SK-N-SH (cell line): ENCODE results near the gene ARHGEF7. TPM values are rescaled to one million over a fixed set of nuclear protein-coding genes. Genes with fewer than 3 reads are reported as not detected.

Source experiments
- CTCF ChIA-PET: fragments of 300-600, 350-600 bp; formaldehyde crosslinking; extraction: SDS; loops from one replicate; lab custom pipeline; 2021; lab: Yijun Ruan, JAX
- POLR2A ChIA-PET: fragments of 350-600 bp; sonication (Branson Sonifier 250); formaldehyde crosslinking; extraction: SDS; loops from one replicate; lab custom pipeline; 2020; ENCODE audit warnings: antibody characterized with exemption, inconsistent platforms; lab: Yijun Ruan, JAX
- DNase-seq: peaks from one replicate; pipeline ENCODE4 v3.0.0; 2012
- H2AFZ ChIP-seq: fragments of 200-600 bp; sonication (generic); 2 replicates; pipeline ENCODE4 v1.8.1; 2016; ENCODE audit warnings: antibody characterized with exemption, mild to moderate bottlenecking, low read depth
- H3F3A ChIP-seq: fragments of 200-600 bp; sonication (generic); replicated peaks from 2 replicates; pipeline ENCODE3; 2016; ENCODE audit warnings: antibody characterized with exemption, mild to moderate bottlenecking; ENCODE audit not compliant: insufficient read depth
- H3K27ac ChIP-seq, 2 experiments: fragments of 200-500 bp in 1 of 2; fragments of 200-600 bp in 1 of 2; sonication (Bioruptor generic) in 1 of 2; sonication (generic), shearing (Covaris generic) in 1 of 2; 2 replicates each; pipeline versions ENCODE4 v1.5.1 to v1.6.1; 2014 to 2016; ENCODE audit warnings: low read depth in 2 of 2, inconsistent platforms in 1 of 2, low read length in 1 of 2, mild to moderate bottlenecking in 1 of 2, mixed read lengths in 1 of 2
- H3K27me3 ChIP-seq: fragments of 200-600 bp; sonication (generic), shearing (Covaris generic); 2 replicates; pipeline ENCODE4 v1.6.1; 2016; ENCODE audit warnings: mixed run types; ENCODE audit not compliant: insufficient read depth
- H3K36me3 ChIP-seq, 2 experiments: fragments of 200-500 bp in 1 of 2; fragments of 200-600 bp in 1 of 2; sonication (Bioruptor generic) in 1 of 2; sonication (generic) in 1 of 2; replicated peaks in 1 of 2; 2 replicates each; pipeline versions ENCODE3 to v1.5.1; 2014 to 2016; ENCODE audit warnings: low read length in 1 of 2, mild to moderate bottlenecking in 1 of 2; ENCODE audit not compliant: insufficient read depth in 2 of 2, control insufficient read depth in 1 of 2
- H3K4me1 ChIP-seq, 2 experiments: fragments of 200-500 bp in 1 of 2; fragments of 200-600 bp in 1 of 2; sonication (Bioruptor generic) in 1 of 2; sonication (generic), shearing (Covaris generic) in 1 of 2; 2 replicates each; pipeline versions ENCODE4 v1.5.1 to v1.6.1; 2014 to 2016; ENCODE audit warnings: low read depth in 1 of 2, low read length in 1 of 2, mixed run types in 1 of 2; ENCODE audit not compliant: insufficient read depth in 2 of 2, control insufficient read depth in 1 of 2
- H3K4me2 ChIP-seq: fragments of 200-600 bp; sonication (generic), shearing (Covaris generic); 2 replicates; pipeline ENCODE4 v1.6.1; 2017; ENCODE audit warnings: mixed run types
- H3K4me3 ChIP-seq, 2 experiments: fragments of 200-500 bp in 1 of 2; fragments of 200-600 bp in 1 of 2; sonication (Bioruptor generic) in 1 of 2; sonication (generic), shearing (Covaris generic) in 1 of 2; 2 replicates each; pipeline versions ENCODE4 v1.5.1 to v1.8.1; 2014 to 2016; ENCODE audit warnings: low read depth in 2 of 2, inconsistent platforms in 1 of 2, low read length in 1 of 2, mild to moderate bottlenecking in 1 of 2, mixed read lengths in 1 of 2, moderate library complexity in 1 of 2
- H3K79me2 ChIP-seq: fragments of 200-600 bp; sonication (generic); 2 replicates; pipeline ENCODE4 v1.8.1; 2017; ENCODE audit warnings: mild to moderate bottlenecking; ENCODE audit not compliant: insufficient read depth
- H3K9ac ChIP-seq: fragments of 200-600 bp; sonication (generic); 2 replicates; pipeline ENCODE4 v1.6.1; 2017; ENCODE audit warnings: mixed run types
- H3K9me2 ChIP-seq: fragments of 200-600 bp; sonication (generic); 2 replicates; pipeline ENCODE4 v1.6.1; 2017; ENCODE audit warnings: mixed run types
- H3K9me3 ChIP-seq: fragments of 200-600 bp; sonication (generic); 2 replicates; pipeline ENCODE4 v1.6.1; 2017; ENCODE audit warnings: mixed run types, mild to moderate bottlenecking, moderate library complexity
- H4K20me1 ChIP-seq: fragments of 200-600 bp; sonication (generic); 2 replicates; pipeline ENCODE4 v1.6.1; 2017; ENCODE audit warnings: mild to moderate bottlenecking, mixed run types; ENCODE audit not compliant: insufficient read depth
- CTCF ChIP-seq: fragments of 200-600 bp; sonication (generic); IDR thresholded peaks from 2 replicates; pipeline ENCODE4 v1.6.1; 2017; ENCODE audit warnings: antibody characterized with exemption, mild to moderate bottlenecking, moderate library complexity
- EZH2phosphoT487 ChIP-seq: fragments of 200-600 bp; sonication (generic); IDR thresholded peaks from 2 replicates; pipeline ENCODE4 v1.6.1; 2017; ENCODE audit warnings: low read depth, mixed run types, mild to moderate bottlenecking, antibody characterized with exemption, moderate library complexity, borderline replicate concordance
- FOSL2 ChIP-seq: IDR thresholded peaks from 2 replicates; pipeline ENCODE4 v1.4.0; 2012; ENCODE audit warnings: low read depth, mild to moderate bottlenecking, moderate library complexity, borderline replicate concordance
- FOXJ3 ChIP-seq: sonication (generic); formaldehyde crosslinking; IDR thresholded peaks from 2 replicates; pipeline ENCODE4 v1.5.1; 2020; ENCODE audit warnings: mild to moderate bottlenecking, missing genetic modification reagents
- FOXM1 ChIP-seq: IDR thresholded peaks from 2 replicates; pipeline ENCODE4 v1.4.0; 2012; ENCODE audit warnings: low read depth, mild to moderate bottlenecking
- GATA2 ChIP-seq: sonication (generic); formaldehyde crosslinking; IDR thresholded peaks from 2 replicates; pipeline ENCODE4 v1.5.0; 2020; ENCODE audit warnings: mild to moderate bottlenecking, missing genetic modification reagents
- MEF2A ChIP-seq: IDR thresholded peaks from 2 replicates; pipeline ENCODE4 v1.4.0; 2012; ENCODE audit warnings: low read depth, borderline replicate concordance
- NRF1 ChIP-seq: IDR thresholded peaks from 2 replicates; pipeline ENCODE4 v1.6.1; 2012; ENCODE audit warnings: low read depth, mild to moderate bottlenecking, low read length
- PBX3 ChIP-seq: IDR thresholded peaks from 2 replicates; pipeline ENCODE4; 2012
- POLR2AphosphoS5 ChIP-seq: IDR thresholded peaks from 2 replicates; pipeline ENCODE4 v1.6.1; 2012; ENCODE audit warnings: low read depth, low read length
- RFX5 ChIP-seq: IDR thresholded peaks from 2 replicates; pipeline ENCODE4 v1.6.1; 2012; ENCODE audit warnings: mild to moderate bottlenecking, improper control_type of control experiment, low read length
- SIN3A ChIP-seq: IDR thresholded peaks from 2 replicates; pipeline ENCODE4 v1.6.1; 2012; ENCODE audit warnings: low read depth, mild to moderate bottlenecking, low read length, moderate library complexity, borderline replicate concordance
- SMC3 ChIP-seq: IDR thresholded peaks from 2 replicates; pipeline ENCODE4 v1.6.1; 2012; ENCODE audit warnings: low read depth, low read length, improper control_type of control experiment
- TCF12 ChIP-seq: IDR thresholded peaks from 2 replicates; pipeline ENCODE4 v1.4.0; 2012
- TEAD4 ChIP-seq: IDR thresholded peaks from 2 replicates; pipeline ENCODE4 v1.4.0; 2012; ENCODE audit warnings: mild to moderate bottlenecking, borderline replicate concordance; ENCODE audit not compliant: insufficient read depth
- USF1 ChIP-seq: IDR thresholded peaks from 2 replicates; pipeline ENCODE4 v1.4.0; 2012; ENCODE audit warnings: low read depth, borderline replicate concordance
- YY1 ChIP-seq: IDR thresholded peaks from 2 replicates; pipeline ENCODE4 v1.4.0; 2012; ENCODE audit warnings: low read depth, mild to moderate bottlenecking
- WGBS: methylation state at CpG from one replicate; pipeline ENCODE4 v1.1.6; 2017; ENCODE audit warnings: low lambda C conversion rate; 5-methylcytosine and 5-hydroxymethylcytosine counted together
- polyA plus RNA-seq, 3 experiments: library from polyadenylated mRNA; depleted of rRNA; stranded (reverse); fragments of >200 nt; gene quantifications; 2 replicates each; pipeline ENCODE4 v1.2.3, GENCODE V29; 2012

The ARHGEF7 gene
- polyA plus RNA-seq, 1 of the 3 experiments (the other 2 are of a cell fraction): 21.6 TPM

- Histone ChIP-seq H3F3A (no peaks in the 10 kb centered on the region), H4K20me1 (no peaks in the 10 kb centered on the region), H3K27me3 (no peaks in the 10 kb centered on the region), H3K79me2 (0 out of 2 replicates have a peak, but pooled peaks cover 3% of the 10 kb centered on the region), H3K4me1 (peaks cover 7 to 19% of the 10 kb centered on the region in 2 experiments; a peak in 2 of 4 replicates), H3K4me2 (no peak overlapping the region), H3K9me2 (no peaks in the 10 kb centered on the region), H2AFZ (no peak overlapping the region), H3K9me3 (no peaks in the 10 kb centered on the region), H3K9ac (no peak overlapping the region), H3K4me3 (no peak overlapping the region), H3K27ac (no peak overlapping the region), H3K36me3 (peaks cover 14 to 84% of the 10 kb centered on the region in 2 experiments)
- TF ChIP-seq CTCF (no peak), NRF1 (no peak), POLR2AphosphoS5 (no peak), SMC3 (no peak), SIN3A (no peak), MEF2A (no peak), PBX3 (no peak), TCF12 (no peak), USF1 (no peak), EZH2phosphoT487 (no peak), TEAD4 (no peak), GATA2 (no peak), FOXM1 (no peak), YY1 (no peak), FOXJ3 (CRISPR knock-in tag) (no peak), FOSL2 (no peak), RFX5 (no peak)
- POLR2A ChIA-PET: no interaction called here
- DNase-seq: no peak
- CTCF ChIA-PET: no interaction called here
- 93% methylated on average over 5 of the region's 10 CpGs for WGBS
These were observed 168.3 kb downstream of the ARHGEF7 start for GRCh38 chr13:111283457-111283856.
